Measurements from ENCODE around the gene PROSER2. TPM values are rescaled to one million over a fixed set of nuclear protein-coding genes. Genes with fewer than 3 reads are reported as not detected.

PROSER2 gene
- total and polyA plus RNA-seq, 4 donors = 1.4 to 8.0 (median 4.3) TPM

DNA sequence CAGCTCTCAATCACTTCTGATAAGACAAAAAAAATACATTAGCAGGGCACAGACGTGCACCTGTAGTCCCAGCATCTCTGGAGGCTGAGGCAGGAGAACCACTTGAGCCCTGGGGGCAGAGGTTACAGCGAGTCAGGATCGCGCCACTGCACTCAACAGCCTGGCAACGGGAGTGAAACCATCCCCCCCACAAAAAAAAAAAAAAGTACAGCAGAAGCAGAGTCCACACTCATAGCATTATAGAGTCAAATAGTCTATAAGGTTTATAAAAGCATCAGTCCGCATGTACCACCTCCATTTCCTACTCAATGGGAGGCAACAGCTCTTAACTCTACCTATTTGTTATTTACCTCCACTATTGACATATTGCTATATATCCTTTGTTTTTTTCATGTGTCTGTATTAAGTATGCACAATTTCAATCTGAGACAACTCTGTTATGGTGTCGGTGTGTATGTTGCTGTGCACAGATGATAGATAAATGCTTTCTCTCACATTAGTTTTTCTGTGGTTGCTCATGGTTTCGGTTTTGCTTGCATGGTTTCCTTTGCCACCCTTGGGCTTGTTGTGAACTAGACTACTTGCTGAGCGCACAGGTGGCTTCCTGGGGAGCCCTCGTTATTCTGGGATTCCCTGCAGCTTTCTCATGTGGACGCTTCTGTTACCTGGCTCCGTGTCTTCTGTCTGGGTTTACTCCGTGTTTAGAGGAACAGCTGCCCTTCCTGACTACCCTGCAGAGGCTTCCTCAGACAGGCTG is 40.4 kb downstream of the PROSER2 start:
- 84 to 88% methylated on average over 13 of the region's 13 CpGs for WGBS, 2 donors
- DNase-seq = peak in 1 of 2 donors; percentile 38

DNA sequence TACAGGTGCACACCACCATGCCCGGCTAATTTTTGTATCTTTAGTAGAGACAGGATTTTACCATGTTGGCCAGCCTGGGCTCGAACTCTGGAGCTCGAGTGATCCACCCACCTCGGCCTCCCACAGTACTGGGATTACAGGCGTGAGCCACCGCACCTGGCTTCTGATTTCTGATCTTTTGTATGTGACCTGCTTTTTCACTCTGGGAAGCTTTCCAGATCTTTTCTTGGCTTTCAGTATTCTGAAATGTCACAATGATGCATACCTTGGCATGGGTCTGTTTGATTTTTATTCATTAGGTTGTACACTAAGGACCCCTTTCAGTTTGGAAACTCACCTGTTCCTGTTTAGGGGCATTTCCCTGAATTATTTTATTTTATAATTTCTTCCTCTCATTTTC is 41.6 kb downstream of the PROSER2 start:
- DNase-seq (peak in 1 of 2 donors; percentile 23), ATAC-seq (ENCODE audit: low FRiP score) (no peak)
- H3K27ac ChIP-seq (ENCODE audit: low read depth in 1 of 2, low read length in 2 of 2) = no peak overlapping the region
- no peaks in the 10 kb centered on the region for H3K4me1 ChIP-seq (ENCODE audit: control insufficient read depth in 1 of 2, insufficient read depth in 2 of 2, low read length in 2 of 2)
- no peak overlapping the region for H3K4me3 ChIP-seq (ENCODE audit: low read length in 2 of 2)
- intact Hi-C loops (cut with DNase I) = no loop called here
- no peaks in the 10 kb centered on the region for H3K36me3 ChIP-seq (ENCODE audit: control insufficient read depth in 1 of 2, insufficient read depth in 2 of 2, low read length in 1 of 2)
- H3K27me3 ChIP-seq (ENCODE audit: control insufficient read depth in 1 of 2, insufficient read depth in 2 of 2, low read length in 1 of 2) = no peaks in the 10 kb centered on the region
- 80% methylated on average over 6 of the region's 6 CpGs for WGBS, 2 donors
- no peaks in the 10 kb centered on the region for H3K9me3 ChIP-seq (ENCODE audit: control insufficient read depth, low read length)

More for the DNA sequence above, 40.4 kb downstream of the PROSER2 start:
- Histone ChIP-seq H3K4me1 (ENCODE audit: control insufficient read depth in 1 of 2, insufficient read depth in 2 of 2, low read length in 2 of 2) (no peaks in the 10 kb centered on the region), H3K27me3 (ENCODE audit: control insufficient read depth in 1 of 2, insufficient read depth in 2 of 2, low read length in 1 of 2) (no peaks in the 10 kb centered on the region), H3K4me3 (ENCODE audit: low read length in 2 of 2) (no peak overlapping the region), H3K27ac (ENCODE audit: low read depth in 1 of 2, low read length in 2 of 2) (no peak overlapping the region), H3K9me3 (ENCODE audit: control insufficient read depth, low read length) (no peaks in the 10 kb centered on the region), H3K36me3 (ENCODE audit: control insufficient read depth in 1 of 2, insufficient read depth in 2 of 2, low read length in 1 of 2) (no peaks in the 10 kb centered on the region)
- intact Hi-C loops (cut with DNase I) = no loop called here
- no peak for ATAC-seq (ENCODE audit: low FRiP score)

DNA sequence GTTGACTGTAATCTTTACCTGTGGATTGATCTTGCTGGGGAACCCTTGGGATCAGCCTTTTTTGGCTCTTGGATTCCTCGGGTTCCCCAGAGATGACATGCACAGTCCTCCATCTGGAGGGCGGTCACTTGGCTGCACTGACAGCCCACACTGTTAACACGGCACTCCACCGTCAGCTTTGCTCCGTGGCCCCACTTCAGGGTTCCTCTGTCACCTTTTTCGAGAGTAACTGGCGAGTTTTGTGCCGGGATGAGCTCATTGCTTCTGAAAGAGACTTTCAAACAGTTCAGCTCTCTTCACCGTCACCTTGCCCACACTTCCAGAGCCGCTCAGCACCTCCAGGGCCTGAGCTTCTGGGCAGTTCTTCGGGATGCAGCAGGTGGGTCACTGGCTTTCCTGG is 42.4 kb downstream of the PROSER2 start:
- intact Hi-C loops (cut with DNase I) = no loop called here
- 85 to 91% methylated on average over 11 of the region's 11 CpGs for WGBS, 2 donors
- no peaks in the 10 kb centered on the region for H3K27me3 ChIP-seq (ENCODE audit: control insufficient read depth in 1 of 2, insufficient read depth in 2 of 2, low read length in 1 of 2)
- DNase-seq (peak in 1 of 2 donors; percentile 46), ATAC-seq (ENCODE audit: low FRiP score) (no peak)
- H3K27ac ChIP-seq (ENCODE audit: low read depth in 1 of 2, low read length in 2 of 2) = no peak overlapping the region
- no peaks in the 10 kb centered on the region for H3K4me1 ChIP-seq (ENCODE audit: control insufficient read depth in 1 of 2, insufficient read depth in 2 of 2, low read length in 2 of 2)
- no peaks in the 10 kb centered on the region for H3K9me3 ChIP-seq (ENCODE audit: control insufficient read depth, low read length)
- H3K4me3 ChIP-seq (ENCODE audit: low read length in 2 of 2) = no peak overlapping the region
- no peaks in the 10 kb centered on the region for H3K36me3 ChIP-seq (ENCODE audit: control insufficient read depth in 1 of 2, insufficient read depth in 2 of 2, low read length in 1 of 2)

DNA sequence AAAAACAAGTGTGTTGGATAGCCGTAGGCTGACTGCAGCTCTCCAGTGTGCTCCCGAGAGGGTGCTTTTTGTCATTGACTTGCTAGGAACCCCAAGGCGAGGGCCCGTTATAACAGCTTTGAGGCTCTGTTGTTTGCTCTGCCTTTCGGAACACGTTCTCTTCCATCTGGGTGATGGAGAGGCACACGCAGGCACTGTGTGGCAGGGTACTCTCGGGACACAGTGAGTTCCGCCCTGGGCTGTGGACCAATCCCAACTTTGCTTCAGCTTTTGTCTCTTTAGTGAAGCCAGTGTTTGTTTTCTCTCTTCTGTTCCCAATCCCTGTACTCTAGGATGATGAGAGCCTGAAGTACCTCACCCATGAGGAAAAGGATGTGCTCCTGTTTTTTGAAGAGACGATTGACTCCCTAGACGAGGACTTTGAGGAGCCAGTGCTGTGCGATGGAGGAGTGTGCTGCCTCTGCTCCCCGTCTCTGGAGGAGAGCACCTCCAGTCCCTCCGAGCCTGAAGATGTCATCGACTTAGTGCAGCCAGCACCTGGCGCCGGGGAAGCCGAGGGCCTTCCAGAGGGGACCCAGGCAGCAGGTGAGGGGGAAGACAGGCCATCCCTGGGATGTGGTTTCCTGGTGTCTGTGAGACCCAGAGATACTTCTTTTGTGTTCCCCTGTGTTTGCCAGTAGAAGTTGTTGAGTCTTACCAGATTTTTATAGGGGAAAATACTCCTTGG is 43.2 kb downstream of the PROSER2 start:
- 93 to 96% methylated on average over 18 of the region's 18 CpGs for WGBS, 2 donors
- DNase-seq (peak in 1 of 2 donors; percentile 68), ATAC-seq (ENCODE audit: low FRiP score) (no peak)
- intact Hi-C loops (cut with DNase I) = no loop called here
- Histone ChIP-seq H3K9me3 (ENCODE audit: control insufficient read depth, low read length) (no peaks in the 10 kb centered on the region), H3K27me3 (ENCODE audit: control insufficient read depth in 1 of 2, insufficient read depth in 2 of 2, low read length in 1 of 2) (no peaks in the 10 kb centered on the region), H3K4me3 (ENCODE audit: low read length in 2 of 2) (no peak overlapping the region), H3K36me3 (ENCODE audit: control insufficient read depth in 1 of 2, insufficient read depth in 2 of 2, low read length in 1 of 2) (no peaks in the 10 kb centered on the region), H3K27ac (ENCODE audit: low read depth in 1 of 2, low read length in 2 of 2) (no peak overlapping the region), H3K4me1 (ENCODE audit: control insufficient read depth in 1 of 2, insufficient read depth in 2 of 2, low read length in 2 of 2) (no peaks in the 10 kb centered on the region)

DNA sequence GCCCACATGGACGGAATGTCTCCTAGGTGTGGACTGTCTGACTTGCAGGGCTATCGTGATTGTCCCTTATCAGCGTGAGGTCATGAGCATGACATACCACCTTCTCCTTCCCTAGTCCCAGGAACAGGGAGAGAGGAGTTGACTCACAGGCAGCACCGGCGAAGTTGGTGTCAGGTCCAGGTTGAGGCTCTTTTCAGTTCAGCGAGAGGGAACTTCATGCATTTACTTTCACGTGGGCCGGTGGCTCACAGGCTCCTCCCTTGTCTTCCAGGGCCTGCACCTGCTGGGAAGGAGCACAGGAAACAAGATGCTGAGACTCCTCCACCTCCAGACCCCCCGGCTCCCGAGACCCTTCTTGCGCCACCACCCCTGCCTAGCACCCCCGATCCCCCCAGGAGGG is 46.1 kb downstream of the PROSER2 start:
- Histone ChIP-seq H3K4me3 (ENCODE audit: low read length in 2 of 2) (no peak overlapping the region), H3K4me1 (ENCODE audit: control insufficient read depth in 1 of 2, insufficient read depth in 2 of 2, low read length in 2 of 2) (no peaks in the 10 kb centered on the region), H3K27ac (ENCODE audit: low read depth in 1 of 2, low read length in 2 of 2) (no peak overlapping the region), H3K36me3 (ENCODE audit: control insufficient read depth in 1 of 2, insufficient read depth in 2 of 2, low read length in 1 of 2) (no peaks in the 10 kb centered on the region), H3K9me3 (ENCODE audit: control insufficient read depth, low read length) (no peaks in the 10 kb centered on the region), H3K27me3 (ENCODE audit: control insufficient read depth in 1 of 2, insufficient read depth in 2 of 2, low read length in 1 of 2) (no peaks in the 10 kb centered on the region)
- DNase-seq = peak; percentile 23 to 63
- WGBS, 2 donors = 81 to 84% methylated on average over 11 to 12 of the region's 12 CpGs
- ATAC-seq (ENCODE audit: low FRiP score) = no peak
- intact Hi-C loops (cut with DNase I) = no loop called here

DNA sequence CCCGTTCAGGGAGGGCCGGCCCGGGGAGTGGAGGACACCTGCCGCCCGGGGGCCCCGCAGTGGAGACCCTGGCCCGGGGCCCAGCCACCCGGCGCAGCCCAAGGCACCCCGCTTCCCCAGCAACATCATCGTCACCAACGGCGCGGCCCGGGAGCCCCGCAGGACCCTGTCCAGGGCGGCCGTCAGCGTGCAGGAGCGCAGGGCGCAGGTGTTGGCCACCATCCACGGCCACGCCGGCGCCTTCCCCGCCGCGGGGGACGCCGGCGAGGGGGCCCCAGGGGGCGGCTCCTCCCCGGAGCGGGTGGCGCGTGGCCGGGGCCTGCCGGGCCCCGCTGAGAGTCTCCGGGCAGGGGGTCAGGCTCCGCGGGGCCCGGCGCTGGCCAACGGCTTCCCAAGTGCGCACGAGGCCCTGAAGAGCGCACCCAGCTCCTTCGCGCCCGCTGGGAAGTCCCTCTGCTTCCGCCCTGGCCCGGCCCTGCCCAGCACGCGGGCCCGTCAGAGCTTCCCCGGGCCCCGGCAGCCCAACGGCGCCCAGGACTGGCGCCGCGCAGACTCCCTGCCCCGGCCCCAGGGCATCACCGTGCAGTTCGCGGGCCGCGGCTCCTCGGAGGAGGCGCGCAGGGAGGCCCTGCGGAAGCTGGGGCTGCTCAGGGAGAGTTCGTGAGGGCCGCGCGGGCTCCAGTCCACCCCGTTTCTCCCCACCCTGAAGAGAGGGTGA is 46.7 kb downstream of the PROSER2 start:
- intact Hi-C loops (cut with DNase I) = no loop called here
- 15 to 17% methylated on average over 66 to 78 of the region's 78 CpGs for WGBS, 2 donors
- Histone ChIP-seq H3K4me3 (ENCODE audit: low read length in 2 of 2) (no peak overlapping the region), H3K4me1 (ENCODE audit: control insufficient read depth in 1 of 2, insufficient read depth in 2 of 2, low read length in 2 of 2) (no peaks in the 10 kb centered on the region), H3K36me3 (ENCODE audit: control insufficient read depth in 1 of 2, insufficient read depth in 2 of 2, low read length in 1 of 2) (no peaks in the 10 kb centered on the region), H3K27me3 (ENCODE audit: control insufficient read depth in 1 of 2, insufficient read depth in 2 of 2, low read length in 1 of 2) (no peaks in the 10 kb centered on the region), H3K9me3 (ENCODE audit: control insufficient read depth, low read length) (no peaks in the 10 kb centered on the region), H3K27ac (ENCODE audit: low read depth in 1 of 2, low read length in 2 of 2) (no peak overlapping the region)
- DNase-seq (peak in 1 of 2 donors; percentile 73), ATAC-seq (ENCODE audit: low FRiP score) (peak; percentile 69)

DNA sequence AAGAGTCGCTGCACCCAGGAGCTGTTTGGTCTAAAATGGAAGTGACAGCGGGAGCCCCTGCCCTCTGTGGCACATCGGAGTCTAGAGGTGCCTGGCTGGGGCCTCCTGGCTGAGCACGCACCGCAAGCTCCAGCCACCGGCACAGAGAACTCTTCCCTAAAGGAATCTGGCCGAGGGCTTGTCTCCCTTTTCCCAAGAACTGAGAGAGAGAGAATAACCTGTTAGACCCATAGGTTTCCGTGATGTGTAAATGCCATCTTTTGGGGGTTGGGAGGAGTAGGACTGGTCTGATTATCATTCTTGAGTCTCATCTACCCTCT is 47.3 kb downstream of the PROSER2 start:
- DNase-seq (peak in 1 of 2 donors; percentile 21), ATAC-seq (ENCODE audit: low FRiP score) (no peak)
- Histone ChIP-seq H3K27me3 (ENCODE audit: control insufficient read depth in 1 of 2, insufficient read depth in 2 of 2, low read length in 1 of 2) (no peaks in the 10 kb centered on the region), H3K9me3 (ENCODE audit: control insufficient read depth, low read length) (no peaks in the 10 kb centered on the region), H3K36me3 (ENCODE audit: control insufficient read depth in 1 of 2, insufficient read depth in 2 of 2, low read length in 1 of 2) (no peaks in the 10 kb centered on the region), H3K4me1 (ENCODE audit: control insufficient read depth in 1 of 2, insufficient read depth in 2 of 2, low read length in 2 of 2) (no peaks in the 10 kb centered on the region), H3K4me3 (ENCODE audit: low read length in 2 of 2) (no peak overlapping the region), H3K27ac (ENCODE audit: low read depth in 1 of 2, low read length in 2 of 2) (no peak overlapping the region)
- intact Hi-C loops (cut with DNase I) = no loop called here
- 52 to 56% methylated on average over 8 of the region's 8 CpGs for WGBS, 2 donors

DNA sequence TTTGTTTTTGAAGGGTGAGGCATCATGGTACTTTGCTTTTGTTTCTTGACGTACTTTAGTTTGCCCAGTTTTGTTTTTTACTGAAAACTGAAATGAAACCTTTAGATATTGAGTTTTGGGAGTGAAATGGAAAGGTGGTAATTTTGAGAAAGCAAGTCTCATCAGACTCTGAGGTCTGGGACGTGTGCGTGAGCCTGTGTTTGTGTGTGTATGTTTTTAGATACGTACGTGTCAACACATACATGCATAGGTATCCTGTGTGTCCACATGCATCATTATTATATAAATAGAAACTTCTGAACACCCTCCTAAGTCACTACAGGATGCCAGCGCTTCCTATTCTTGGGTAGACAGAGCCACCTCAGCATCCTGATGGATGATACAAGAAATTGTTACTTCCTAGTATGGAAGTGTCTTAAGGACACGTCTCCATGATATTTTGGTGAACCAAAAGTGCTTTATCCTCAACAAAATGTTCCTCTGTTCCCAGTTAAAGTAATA is 47.8 kb downstream of the PROSER2 start:
- intact Hi-C loops (cut with DNase I) = no loop called here
- Histone ChIP-seq H3K4me3 (ENCODE audit: low read length in 2 of 2) (no peak overlapping the region), H3K9me3 (ENCODE audit: control insufficient read depth, low read length) (no peaks in the 10 kb centered on the region), H3K4me1 (ENCODE audit: control insufficient read depth in 1 of 2, insufficient read depth in 2 of 2, low read length in 2 of 2) (no peaks in the 10 kb centered on the region), H3K27me3 (ENCODE audit: control insufficient read depth in 1 of 2, insufficient read depth in 2 of 2, low read length in 1 of 2) (no peaks in the 10 kb centered on the region), H3K27ac (ENCODE audit: low read depth in 1 of 2, low read length in 2 of 2) (no peak overlapping the region), H3K36me3 (ENCODE audit: control insufficient read depth in 1 of 2, insufficient read depth in 2 of 2, low read length in 1 of 2) (no peaks in the 10 kb centered on the region)
- ATAC-seq (ENCODE audit: low FRiP score) (no peak), DNase-seq (no peak)
- 92 to 94% methylated on average over 7 of the region's 7 CpGs for WGBS, 2 donors
